Measurements from ENCODE around the gene ADSL.

- TF ChIP-seq EZH2 (IDR thresholded peaks at IDR 0.05; ENCODE audit: insufficient read depth, low read length) (no peak), CTCF (IDR thresholded peaks at IDR 0.05; ENCODE audit: insufficient read depth, low read depth, low read length) (no peak)
Observed at GRCh38 chr22:40407831-40408717, 61.8 kb downstream of the ADSL start.

Measured in astrocyte (in vitro differentiated cells and primary cell).